D341Med (cell line): Measurements from ENCODE around the gene ZNF319.
"Not testable (repeated sequence)": the region's sequence is repeated elsewhere in the genome, so short reads cannot be mapped to it uniquely, and the experiment has no call there.

Experiments
- DNase-seq: peaks from one replicate; pipeline ENCODE4 v3.0.0; 2012; ENCODE audit warnings: low spot score

ZNF319 gene

DNA sequence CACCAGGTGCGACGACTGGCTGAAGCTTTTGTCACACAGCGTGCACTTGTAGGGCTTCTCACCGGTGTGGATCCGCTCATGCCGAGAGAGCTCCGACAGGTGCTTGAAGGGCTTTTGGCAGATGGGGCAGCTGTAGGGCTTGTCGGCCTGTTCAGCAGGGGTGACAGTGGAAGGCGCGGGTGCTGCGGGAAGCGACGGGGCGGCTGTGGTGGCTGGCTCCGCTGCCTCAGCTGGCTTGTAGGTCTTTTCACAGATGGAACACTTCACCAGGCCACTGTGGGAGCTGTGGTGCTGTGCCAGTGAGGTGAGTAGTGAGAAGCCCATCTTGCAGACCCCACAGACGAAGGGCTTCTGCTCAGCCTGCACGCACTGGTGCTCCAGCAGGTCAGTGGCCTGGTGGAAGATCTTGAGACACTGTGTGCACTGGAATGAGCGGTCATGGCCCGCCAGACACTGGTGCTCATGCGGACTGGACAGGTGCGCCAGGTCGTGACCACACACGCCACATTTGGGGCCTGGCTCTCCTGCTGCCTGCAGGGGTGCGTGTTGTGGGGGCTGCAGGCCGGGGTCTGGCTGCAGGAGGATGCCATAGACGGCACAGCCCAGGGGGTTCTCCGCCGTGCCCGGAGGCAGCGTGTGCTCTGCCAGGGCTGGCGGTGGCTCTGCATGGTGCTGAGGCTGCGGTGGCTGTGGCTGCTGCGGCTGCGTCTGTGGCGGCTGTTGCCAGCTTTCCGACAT is 2.8 kb downstream of the ZNF319 start:
- no peak for DNase-seq

DNA sequence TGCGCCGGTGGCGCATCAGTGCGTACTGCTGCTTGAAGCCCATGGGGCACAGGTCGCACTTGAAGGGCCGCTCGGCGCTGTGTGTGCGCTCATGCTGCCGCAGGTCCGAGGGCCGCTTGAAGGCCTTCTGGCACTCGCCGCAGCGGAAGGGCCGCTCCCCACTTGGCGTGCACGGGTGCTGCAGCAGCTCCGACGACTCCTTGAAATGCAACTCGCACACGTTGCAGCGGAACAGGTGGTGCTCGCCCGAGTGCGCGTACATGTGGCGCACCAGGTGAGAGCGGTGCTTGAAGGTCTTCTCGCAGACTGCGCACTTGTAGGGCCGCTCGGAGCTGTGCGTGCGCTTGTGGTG is 3.3 kb downstream of the ZNF319 start:
- DNase-seq = no peak

DNA sequence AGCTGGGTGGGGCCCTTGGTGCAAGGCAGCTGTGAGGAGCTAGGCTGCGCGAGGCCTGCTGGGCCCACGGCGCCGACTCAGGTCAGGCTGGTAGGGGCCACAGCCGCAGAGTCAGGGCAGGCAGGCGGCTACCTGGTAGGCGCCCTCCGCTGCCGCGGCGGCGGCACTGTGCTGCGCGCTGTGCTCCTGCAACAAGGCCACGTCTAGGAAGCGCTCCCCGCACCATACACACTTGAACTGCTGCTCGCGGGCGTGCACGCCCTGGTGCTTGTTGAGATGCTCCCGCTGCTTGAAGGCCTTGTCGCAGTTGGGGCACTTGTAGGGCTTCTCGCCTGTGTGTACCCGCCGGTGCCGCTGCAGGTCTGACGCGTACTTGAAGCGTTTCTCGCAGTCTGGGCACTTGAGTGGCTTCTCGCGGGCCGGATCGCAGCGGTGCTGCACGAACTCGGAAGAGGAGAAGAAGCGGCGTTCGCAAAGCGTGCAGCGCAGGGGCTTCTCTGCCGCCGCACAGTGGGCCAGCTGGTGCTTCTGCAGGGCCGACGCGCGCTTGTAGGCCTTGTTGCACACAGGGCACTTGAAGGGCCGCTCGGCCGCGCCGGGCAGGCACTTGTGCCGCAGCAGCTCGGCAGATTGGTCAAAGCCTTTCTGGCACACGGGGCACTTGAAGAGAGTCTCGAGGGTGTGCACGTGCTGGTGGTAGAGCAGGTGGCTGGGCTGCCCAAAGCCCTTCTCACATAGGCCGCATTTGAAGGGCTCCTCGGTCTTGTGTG is 3.9 kb downstream of the ZNF319 start:
- DNase-seq = no peak

DNA sequence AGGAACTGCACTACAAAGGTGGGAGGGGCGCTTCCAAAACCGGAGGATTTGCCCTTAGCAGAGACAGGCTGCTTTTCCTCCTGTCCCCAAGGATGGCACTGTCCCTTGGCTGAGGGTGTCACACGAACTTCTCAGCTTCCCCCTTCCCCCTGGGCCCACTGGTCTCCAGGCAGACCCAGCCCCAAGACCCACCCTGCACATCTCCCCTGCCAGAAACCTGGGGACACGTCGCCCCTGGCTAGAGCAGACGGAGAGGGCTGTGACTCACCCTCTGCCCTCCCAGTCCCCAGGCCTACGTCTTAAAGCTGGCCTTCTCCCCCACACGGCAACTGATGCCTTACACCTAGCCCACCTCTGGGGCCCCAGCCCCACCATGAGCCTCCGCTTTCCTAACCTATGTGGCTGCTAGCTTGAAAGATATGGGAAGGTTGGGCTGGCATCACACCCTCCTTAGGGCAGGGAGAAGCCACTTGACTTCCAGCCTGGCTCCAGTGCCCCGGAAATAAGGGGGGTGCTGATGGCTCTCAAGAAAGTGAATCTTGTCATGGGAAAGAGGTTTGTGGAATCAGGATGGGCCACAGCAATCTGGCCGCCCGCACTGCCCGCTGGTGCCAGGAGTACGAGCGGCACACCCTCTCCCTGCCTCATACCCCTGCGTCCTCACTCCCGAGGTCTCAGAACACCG is 4.6 kb downstream of the ZNF319 start:
- DNase-seq = no peak

DNA sequence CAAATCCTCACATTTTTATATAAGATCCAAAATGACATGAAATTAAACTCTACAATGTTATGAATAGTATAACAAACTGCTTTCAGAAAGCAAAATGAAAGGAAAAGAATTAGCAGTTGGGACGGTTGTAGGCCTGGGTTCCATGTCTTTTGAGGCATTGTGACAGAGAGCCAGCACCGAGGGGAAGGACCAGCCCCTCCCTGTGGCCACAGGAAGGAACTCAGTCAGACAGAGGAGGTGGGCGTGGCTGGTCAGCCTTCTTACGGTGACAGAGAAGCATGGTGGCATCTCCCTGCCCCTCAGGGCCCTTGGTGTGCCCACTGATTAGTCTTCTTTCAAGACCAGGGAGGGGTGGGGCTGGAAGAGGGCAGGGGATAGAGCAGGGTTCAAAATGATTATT is 5.7 kb downstream of the ZNF319 start:
- DNase-seq = no peak

DNA sequence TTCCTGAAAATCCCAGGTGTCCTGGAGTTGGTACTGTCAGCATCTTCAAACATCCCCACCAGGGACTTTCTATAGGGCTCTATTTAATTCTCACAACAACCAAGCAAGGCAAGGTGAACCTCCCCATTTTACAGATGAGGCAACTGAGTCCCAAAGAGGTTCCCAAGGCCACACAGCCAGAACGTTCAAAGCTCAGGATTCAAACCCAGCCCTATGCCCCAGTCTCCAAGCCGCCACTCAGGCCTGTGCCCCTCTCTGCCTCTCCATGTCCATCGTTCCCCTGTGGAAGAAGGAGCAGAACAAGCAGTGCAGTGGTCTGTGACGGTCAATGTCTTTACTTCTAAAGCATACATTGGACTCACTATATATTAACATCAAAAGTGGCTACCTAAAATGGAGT is 6.1 kb downstream of the ZNF319 start:
- DNase-seq = no peak

DNA sequence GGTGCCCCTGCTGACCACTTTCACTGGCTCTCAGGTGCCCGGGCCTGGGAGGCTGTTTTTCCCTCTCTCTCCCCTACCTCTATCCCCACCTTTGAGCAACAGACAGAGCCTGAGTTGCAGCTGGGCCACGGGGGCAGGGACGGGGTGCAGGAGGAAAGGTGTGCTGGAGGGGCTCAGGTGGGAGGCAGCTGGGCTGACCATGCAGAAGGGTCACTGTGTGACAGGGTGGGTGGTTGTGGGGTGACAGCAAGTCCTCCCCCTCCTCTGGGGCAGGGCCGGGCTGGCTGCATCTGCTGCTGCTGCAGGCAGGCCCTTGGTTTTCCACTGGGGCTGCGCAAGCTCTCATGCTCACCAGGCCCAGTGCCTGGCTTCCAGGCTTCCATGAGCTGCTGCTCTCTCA is 6.6 kb downstream of the ZNF319 start:
- no peak for DNase-seq

DNA sequence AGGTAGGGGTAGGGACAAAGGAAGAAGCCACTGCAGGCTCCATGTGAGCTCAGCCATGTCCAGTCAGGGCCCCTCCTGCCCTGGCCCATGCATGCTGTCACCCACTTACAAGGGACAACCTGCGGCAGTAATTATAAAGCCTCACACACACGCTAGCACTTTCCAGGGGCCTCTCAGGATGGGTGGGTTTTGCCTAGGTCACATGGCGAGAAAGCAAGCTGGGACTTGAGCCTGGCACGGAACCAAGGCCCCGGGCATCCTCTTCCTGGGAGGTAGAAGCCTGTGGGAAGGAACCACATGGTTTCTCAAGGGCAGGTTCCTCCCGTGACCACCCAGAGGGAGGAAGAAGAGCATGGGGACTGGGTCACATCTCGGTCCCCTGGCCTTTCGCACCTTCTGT is 7.0 kb downstream of the ZNF319 start:
- DNase-seq = no peak

DNA sequence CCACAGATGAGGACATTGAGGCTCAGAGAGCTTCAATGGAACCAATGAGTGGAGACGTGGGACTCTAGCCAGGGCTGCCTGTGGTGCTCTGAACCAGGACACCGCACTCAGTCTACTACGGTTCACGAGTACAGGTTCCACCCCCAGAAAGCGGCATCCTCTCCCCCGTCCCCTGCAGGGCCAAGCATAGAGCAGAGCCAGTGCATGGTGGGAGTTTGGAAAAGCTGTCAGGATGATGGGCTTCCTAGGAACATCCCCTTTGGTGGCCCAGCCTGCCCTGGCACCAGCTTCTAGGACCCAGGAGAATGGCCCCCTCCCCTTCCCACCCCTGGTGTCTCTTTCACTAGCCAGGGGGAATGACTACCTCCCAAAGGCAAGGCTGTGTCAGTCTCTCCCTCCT is 8.4 kb downstream of the ZNF319 start:
- DNase-seq = no peak

DNA sequence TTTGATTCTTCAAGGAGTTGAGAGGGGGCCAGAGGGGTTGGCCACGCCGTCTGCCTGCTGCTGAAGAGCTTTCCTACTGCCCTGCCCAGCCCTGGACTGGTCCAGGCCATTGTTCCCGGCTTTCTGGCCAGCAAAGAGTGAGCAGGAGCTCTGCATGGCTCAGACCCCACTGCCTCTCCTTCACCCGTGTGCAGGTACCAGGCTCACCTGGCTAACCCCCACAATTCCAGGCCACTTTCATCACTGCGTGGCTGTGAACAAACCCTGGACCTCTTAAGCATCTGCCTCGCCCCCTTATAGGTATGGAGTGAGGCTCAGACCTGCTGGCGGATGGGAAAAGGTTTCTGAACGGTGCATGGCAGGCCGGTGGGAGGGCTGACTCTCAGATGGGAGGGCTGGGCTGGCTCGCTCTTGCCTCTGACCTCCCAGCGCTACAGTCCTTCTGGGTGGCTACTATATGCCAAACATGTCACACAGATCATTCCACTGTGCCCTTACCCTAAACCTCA is 8.9 kb downstream of the ZNF319 start:
- DNase-seq = no peak

DNA sequence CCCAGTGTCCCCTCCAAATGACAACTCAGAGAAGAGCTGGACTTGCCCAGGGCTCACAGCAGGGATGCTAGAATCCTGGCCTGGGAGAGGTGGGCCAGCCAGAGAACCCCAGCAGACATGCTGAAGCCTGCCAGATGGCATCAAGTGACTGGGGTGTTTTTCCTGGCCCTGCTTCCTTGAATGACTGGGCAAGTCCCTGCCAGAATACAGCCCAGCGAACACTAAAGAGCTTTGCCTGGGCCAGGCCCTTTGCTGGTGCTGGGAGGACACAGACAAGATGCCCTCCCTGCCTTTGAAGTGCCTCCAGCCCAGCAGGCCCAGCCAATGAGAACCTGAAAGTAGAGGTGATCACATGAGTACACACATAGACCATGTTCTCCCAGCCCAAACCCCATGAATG is 11.5 kb downstream of the ZNF319 start:
- no peak for DNase-seq

DNA sequence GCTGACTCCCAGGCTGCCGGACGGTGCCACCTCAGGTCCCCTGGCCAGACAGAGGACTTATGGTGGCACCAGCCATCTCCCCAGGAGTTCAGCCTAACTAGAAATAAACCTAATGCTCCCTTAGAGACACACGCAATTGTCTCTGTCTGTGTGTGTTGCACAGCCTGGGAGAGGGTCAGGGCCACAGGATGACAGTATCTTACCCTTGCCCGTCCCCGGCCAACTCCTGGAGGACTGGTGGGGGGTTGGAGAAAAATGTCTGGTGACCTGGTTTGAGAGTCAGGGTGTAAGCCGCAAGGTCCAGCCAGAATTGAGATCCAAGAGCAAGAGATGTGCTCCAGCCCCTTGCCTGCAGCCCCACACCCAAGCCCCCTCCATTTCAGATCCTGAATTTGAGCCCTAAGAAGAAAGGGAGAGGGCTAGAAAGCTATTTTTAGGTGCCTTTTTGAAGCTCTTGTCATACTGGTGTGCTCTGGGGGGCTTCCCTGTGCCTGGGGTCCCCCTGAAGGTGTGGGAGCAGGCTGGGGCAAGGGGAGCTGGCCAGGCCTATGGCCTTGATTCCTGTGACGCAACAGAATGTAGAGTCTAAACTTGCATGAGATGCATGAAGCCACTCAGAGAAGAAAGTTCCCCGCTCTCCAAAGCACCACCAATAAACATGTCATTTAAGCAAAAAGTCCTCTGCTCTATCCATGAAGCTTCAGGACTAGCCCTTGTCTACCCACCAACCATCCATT is 12.9 kb downstream of the ZNF319 start:
- DNase-seq = no peak

DNA sequence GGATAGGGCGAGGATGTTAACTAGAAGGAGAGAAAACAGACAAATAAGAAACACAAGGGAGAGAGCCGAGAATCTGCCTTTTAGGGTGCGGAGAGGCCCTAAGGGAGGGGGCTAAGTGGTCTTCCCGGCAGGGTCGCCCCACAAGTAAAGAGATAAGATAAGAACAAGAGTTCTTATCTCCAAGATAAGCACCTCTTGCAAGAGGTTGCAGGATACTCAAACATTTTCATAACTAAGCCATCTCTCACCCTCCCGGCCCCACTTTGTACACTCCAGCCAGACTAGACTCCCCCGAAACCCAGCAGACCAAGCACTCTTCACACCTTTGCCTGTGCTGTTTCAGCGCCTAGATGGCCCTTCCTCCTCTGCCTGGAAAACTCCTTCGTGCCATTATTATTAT is 14.3 kb downstream of the ZNF319 start:
- DNase-seq = no peak

DNA sequence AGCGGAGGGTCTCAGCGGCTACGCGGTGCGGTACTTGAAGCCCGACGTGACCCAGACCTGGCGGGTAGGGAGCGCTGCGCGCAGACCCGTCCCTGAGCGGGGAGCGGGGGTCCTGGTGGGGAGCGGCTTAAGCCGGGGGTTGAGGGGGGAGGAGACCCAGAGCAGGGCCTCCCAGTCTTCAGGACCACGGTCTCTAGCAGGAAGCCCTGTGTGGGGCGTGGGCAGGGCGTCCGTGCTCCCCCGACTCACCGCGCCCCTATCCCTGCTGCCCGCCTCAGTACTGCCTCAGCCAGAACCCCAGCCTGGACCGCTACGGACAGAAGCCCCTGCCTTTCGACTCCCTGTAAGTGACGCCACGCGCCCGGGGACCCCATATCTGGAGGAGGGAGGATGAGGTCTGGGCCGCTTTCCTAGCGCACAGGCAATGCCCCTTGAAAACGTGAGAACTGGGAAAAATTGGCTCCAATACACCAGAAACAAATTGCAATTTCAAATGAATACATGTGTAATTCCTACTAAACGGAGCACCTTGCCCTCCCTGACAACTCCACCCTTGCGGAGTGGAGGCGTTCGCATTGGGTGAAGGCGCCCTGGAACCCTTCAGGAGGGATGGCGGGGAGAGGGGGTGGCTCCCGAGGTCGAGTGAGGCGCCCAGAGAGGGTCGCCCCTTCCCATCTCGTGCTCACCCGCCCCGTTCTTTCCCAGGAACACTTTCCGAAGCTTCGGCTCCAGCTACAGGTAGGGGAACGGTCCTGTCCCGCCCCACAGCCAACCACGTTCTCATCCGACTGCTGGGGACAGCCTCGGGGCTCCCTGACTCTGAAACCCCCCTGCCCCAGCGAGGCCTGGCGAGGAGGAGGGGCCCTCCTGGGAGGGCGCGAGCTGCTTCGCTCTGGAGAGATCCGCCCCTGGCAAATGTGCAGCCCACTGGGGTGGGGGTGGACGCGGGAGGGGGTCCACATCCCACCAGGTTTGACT is 15.0 kb downstream of the ZNF319 start:
- DNase-seq = peak; percentile 45

DNA sequence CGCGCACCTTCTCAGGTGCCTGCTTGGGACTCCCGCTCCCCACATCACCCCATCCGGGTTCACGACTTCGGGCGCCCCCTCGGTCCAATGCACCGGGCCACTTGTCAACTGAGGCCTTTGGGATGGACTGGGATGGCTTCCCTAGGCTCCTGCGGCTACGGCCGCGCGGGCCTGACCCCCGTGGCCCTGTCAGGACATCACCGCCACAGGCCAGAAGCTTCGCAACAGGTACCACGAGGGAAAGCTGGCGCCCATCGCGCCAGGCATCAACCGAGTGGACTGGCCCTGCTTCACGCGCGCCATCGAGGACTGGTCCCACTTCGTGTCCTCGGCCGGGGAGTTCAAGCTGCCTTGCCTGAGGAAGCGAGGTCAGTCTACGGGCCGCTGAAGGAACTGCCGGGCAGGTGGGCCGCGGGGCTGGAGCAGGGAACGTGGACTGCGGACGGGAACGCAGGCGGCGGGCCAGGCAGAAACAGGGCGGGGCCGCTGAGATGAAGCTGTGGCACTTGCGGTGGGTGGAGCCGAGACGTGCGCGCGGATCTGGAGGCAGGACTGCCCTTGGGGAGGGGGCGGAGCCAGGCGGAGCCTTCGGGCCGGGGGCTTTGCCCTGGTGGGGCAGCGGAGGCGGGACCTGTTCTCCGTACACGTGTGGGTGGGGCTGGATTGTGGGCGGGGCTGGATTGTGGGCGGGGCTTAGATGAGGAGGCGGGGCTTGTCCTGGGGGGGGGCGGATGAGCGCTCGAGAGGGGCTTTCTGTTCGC is 15.8 kb downstream of the ZNF319 start:
- DNase-seq = peak; percentile 89

DNA sequence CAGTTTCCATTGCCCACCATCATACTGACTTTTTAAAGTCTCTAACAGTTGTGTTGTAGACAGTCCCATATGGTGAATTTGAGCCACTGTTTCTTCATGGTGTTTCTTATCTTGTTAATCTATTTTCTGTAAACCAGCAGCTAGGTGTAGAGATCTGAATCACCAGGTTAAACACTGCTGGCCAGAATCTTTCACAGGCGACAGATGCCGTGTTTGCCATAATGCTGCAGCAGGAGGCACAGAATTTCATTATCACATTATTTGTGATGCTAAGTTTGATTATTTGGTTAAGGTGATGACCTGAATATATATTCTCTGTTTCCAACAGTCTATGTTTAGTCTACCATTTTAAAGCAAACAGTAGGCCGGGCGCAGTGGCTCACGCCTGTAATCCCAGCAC is 18.1 kb downstream of the ZNF319 start:
- no peak for DNase-seq

DNA sequence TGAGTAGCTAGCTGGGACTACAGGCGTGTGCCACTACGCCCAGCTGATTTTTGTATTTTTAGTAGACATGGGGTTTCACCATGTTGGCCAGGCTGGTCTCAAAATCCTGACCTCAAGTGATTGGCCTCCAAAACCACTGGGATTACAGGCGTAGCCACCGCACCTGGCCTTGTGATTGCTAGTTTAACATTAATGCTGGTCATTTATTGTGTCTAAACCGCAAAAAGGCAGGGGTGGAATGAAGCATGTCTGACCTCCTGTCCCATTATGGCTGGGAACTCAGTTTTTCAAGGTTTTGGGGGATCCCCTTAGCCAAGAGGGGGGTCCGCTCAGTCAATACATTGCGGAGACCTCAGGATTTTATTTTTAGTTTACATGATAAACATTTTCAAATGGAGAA is 18.8 kb downstream of the ZNF319 start:
- no peak for DNase-seq

DNA sequence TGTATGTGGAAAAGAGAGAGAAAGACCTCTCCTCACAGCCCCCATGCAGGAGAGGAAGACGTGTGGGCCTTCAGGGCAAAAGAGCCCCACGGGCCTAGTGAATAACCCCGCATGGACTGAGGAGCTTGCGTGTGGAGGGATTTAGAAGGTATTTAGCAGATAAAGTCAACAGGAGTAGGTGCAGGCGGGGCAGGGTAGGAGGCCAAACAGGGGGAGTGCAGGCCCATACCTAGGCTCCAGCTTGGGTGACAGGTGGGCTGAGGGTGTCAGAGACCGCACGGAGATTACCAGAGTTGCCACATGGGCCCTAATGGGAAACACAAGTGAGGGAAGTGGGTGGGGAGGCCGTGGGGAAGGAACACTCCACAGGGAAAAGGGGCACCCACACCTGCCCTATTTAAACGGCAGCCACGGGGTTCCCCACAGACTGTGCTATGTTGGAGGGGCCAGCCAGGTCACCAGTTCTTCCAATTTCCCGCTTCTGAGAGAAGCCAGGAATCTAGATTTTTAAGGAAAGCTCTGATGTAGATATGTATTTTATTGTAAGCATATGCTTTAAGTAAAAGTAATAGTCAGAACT is 21.4 kb downstream of the ZNF319 start:
- DNase-seq = no peak

DNA sequence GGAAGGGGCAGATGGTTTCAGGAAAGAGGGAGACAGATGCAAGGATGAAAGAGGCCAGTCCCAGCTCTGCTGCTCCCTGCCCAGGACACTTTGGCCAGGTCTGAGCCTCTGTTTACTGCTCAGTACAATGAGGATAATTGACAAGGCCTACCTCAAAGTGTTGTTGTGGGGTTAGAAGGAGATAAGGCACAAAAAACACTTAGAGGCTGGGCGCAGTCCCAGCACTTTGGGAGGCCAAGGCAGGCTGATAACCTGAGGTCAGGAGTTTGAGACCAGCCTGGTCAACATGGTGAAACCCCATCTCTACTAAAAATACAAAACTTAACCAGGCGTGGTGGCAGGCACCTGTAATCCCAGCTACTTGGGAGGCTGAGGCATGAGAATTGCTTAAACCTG is 22.4 kb downstream of the ZNF319 start:
- not testable (repeated sequence) for DNase-seq
